ENCODE measurements around the gene TMEM17.

GRCh38 chr2:62456721-62457539 lies 49.1 kb downstream of the TMEM17 start:
- TF ChIP-seq CTCF (IDR thresholded peaks at IDR 0.05; ENCODE audit: extremely low read depth in 1 of 2, insufficient read depth in 1 of 2, low read depth in 1 of 2, low read length in 2 of 2) (peak; percentile 92 to 93), EZH2 (IDR thresholded peaks at IDR 0.05; ENCODE audit: borderline replicate concordance, low read depth, low read length, severe bottlenecking) (no peak), POLR2A (IDR thresholded peaks at IDR 0.05; ENCODE audit: low read depth, low read length) (no peak)
